ENCODE data around the gene MMP2.

Gene MMP2

DNA sequence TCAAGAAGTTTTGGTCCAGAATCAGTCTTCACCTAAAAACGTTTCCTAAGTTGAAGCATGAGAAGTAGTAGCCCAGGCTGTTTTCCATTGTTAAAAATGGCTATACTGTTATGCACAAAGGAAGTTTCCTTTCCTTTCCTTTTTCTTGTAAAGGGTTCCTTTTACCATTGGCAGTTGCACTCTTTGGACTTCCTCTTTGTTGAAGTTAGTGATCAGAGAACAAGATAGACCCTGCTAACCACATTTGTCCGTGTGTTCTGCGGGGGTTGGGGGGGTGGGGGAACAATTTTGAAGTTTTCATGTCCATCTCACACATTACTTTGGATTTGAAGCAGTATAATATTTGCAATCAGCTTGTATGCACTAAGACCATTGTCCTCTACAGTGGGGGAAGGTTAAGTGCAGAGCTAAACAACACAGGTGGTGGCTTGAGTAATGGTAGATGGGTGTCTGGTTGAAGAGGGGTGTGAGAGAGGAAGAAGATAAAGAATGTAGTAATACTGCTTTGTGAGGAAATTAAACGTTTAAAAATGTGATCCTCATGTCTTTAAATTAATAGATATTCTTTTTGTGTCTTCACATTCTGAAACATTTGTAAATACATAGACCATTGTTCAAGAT is 31.3 kb downstream of the MMP2 start:
- DNase-seq (ENCODE audit: low read depth in 1 of 2, low spot score in 1 of 2), result no peak

- no peak for DNase-seq (ENCODE audit: low read depth in 1 of 2, low spot score in 1 of 2)
Observed at GRCh38 chr16:55512941-55513340, 33.9 kb downstream of the MMP2 start.

- no peak for DNase-seq (ENCODE audit: low read depth in 1 of 2, low spot score in 1 of 2)
Observed at GRCh38 chr16:55513616-55514015, 34.6 kb downstream of the MMP2 start.

GRCh38 chr16:55515111-55515510 is 36.1 kb downstream of the MMP2 start:
- no peak for DNase-seq (ENCODE audit: low read depth in 1 of 2, low spot score in 1 of 2)

GRCh38 chr16:55521792-55522191 is 42.8 kb downstream of the MMP2 start:
- no peak for DNase-seq (ENCODE audit: low read depth in 1 of 2, low spot score in 1 of 2)

DNA sequence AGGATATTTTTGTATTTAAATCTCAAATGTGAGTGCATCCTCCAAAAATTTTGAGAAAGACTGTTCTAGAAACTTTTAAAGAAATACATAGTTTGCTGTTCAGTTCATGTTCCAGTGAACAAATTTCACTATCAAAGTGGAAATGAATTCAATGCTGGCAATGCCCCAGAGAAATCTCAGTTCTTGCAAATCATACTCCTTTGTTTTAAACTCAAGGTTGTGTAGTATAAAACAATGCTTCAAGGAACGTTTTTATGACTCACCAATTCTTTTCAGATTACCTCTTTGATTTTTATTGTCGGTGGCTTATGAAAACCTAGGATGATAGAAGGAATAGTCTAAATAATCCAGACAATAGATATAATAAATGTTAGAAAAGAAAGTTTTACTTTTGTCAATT is 47.4 kb downstream of the MMP2 start:
- no peak for DNase-seq (ENCODE audit: low read depth in 1 of 2, low spot score in 1 of 2)

GRCh38 chr16:55527885-55528284 is 48.9 kb downstream of the MMP2 start:
- no peak for DNase-seq (ENCODE audit: low read depth in 1 of 2, low spot score in 1 of 2)

- DNase-seq (ENCODE audit: low read depth in 1 of 2, low spot score in 1 of 2), result no peak
Observed at GRCh38 chr16:55529018-55529417, 50.0 kb downstream of the MMP2 start.

- no peak for DNase-seq (ENCODE audit: low read depth in 1 of 2, low spot score in 1 of 2)
Observed at GRCh38 chr16:55530316-55530856, 51.4 kb downstream of the MMP2 start.

DNA sequence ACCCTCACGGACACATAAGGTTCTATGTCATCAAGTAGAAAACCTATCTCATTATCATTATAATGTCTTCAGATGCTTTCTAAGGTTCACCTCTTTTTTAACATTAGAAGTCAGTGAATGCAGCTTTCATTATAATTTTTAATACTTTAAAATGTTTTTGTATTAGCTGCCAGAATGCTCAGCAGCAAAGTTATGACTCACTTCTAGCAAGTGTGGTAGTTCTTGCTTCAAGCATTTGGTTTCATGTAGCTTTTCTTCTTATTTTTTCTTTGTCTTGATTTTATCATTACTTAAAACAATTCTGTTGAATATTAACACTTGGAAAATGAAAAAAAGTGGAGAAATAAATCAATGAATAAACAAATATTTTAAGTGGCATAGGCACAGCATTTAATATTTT is 53.2 kb downstream of the MMP2 start:
- DNase-seq (ENCODE audit: low read depth in 1 of 2, low spot score in 1 of 2), result no peak

- DNase-seq (ENCODE audit: low read depth in 1 of 2, low spot score in 1 of 2), result no peak
Observed at GRCh38 chr16:55534756-55535155, 55.8 kb downstream of the MMP2 start.

DNA sequence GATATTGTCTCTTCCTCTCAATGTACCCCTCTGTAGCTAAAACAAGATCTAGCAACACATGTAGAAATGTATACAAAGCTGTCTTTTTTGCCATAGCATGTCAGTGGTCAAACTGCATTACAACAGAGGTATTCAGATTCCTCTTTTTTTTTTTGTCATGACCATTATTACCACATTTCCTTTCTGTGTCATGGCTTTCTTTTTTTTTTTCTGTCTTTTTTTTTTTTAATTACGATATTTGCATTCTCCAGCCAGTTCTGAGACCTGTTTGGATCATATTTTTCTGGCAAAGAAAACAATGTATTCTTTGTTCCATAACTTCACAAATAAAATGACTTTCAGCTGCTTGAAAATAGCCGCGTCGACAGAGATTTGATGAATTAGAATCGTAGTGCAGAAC is 60.1 kb downstream of the MMP2 start:
- no peak for DNase-seq (ENCODE audit: low read depth in 1 of 2, low spot score in 1 of 2)

- DNase-seq (ENCODE audit: low read depth in 1 of 2, low spot score in 1 of 2), result no peak
Observed at GRCh38 chr16:55539488-55539887, 60.5 kb downstream of the MMP2 start.

DNA sequence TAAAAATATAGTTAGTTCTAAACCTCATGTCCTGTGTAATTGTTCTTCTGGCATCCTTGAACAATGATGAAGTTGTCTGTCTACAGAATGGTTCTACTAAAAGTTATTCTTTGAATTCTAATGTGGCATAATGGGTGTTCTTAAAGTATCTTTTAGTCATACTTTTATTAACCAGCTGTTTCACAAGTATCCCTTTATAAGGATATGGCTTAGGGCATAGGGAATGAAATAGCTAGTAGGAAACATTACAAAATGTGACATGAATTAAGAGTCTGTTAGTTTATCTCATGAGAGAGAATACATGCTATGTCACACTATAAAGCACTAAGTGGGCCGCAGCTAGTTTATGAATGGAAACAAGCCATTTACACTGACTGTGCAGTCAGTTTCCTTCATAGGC is 61.2 kb downstream of the MMP2 start:
- DNase-seq (ENCODE audit: low read depth in 1 of 2, low spot score in 1 of 2), result no peak

DNA sequence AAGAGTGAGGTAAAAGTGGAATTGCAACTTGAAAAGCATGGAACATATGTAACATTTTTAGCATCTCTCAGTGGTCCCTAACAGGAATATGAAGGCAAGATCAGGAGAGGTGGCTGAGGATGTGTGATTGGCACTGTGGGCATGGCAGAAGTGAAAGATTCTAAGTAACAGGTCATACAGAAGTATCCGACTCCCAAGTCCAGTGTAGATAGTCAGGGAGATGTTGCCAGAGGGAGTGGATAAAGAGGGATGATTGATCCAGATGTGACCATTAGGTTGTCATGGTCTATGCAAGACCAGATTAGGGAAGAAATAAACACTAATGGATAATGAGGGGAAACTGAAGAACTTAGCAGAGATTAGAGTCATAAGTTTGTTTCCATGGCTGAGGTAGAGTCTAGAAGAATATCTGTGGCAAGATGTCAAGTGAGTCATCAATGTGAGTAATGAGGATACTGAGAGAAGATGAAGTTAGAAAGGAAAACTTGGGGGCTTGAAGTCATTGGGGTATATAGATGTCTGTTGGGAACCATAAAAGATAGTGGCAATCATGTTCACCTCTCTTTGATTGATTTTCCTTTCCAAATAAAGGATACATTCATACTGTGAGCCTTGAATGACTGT is 63.6 kb downstream of the MMP2 start:
- no peak for DNase-seq (ENCODE audit: low read depth in 1 of 2, low spot score in 1 of 2)

- DNase-seq (ENCODE audit: low read depth in 1 of 2, low spot score in 1 of 2), result no peak
Observed at GRCh38 chr16:55543472-55543871, 64.5 kb downstream of the MMP2 start.

GRCh38 chr16:55552621-55553020 is 73.6 kb downstream of the MMP2 start:
- no peak for DNase-seq (ENCODE audit: low read depth in 1 of 2, low spot score in 1 of 2)

- no peak for DNase-seq (ENCODE audit: low read depth in 1 of 2, low spot score in 1 of 2)
Observed at GRCh38 chr16:55555436-55555835, 76.4 kb downstream of the MMP2 start.

Measured in activated T-helper 1 cell treated with anti-CD3 and anti-CD28 coated beads, Interleukin-2, amount 50 U/mL, for 16 hours (primary cell).